AG04449 (cell line): ENCODE measurements around the gene WDR82.

Source experiments
- CTCF ChIA-PET: fragments of 350-600 bp; formaldehyde crosslinking; extraction: SDS; loops from one replicate; lab custom pipeline; 2021; ENCODE audit warnings: antibody characterized with exemption; lab: Yijun Ruan, JAX
- POLR2A ChIA-PET: fragments of 400-600, 350-600 bp; formaldehyde crosslinking; extraction: SDS; loops from one replicate; lab custom pipeline; 2020; ENCODE audit warnings: antibody characterized with exemption, inconsistent platforms; lab: Yijun Ruan, JAX
- DNase-seq: peaks from one replicate; pipeline ENCODE4 v3.0.0-alpha.2; 2010; ENCODE audit warnings: low read depth, low spot score
- H3K4me3 ChIP-seq: 2 replicates; pipeline ENCODE4 v1.5.1; 2011; ENCODE audit warnings: low read depth, mild to moderate bottlenecking, control low read depth, low read length
- CTCF ChIP-seq: IDR thresholded peaks from one replicate; pipeline ENCODE4 v1.5.1; 2011; ENCODE audit warnings: mild to moderate bottlenecking, moderate library complexity, low read length, control low read depth, inconsistent platforms; ENCODE audit not compliant: insufficient read depth; ENCODE audit errors: missing control alignments

The WDR82 gene

GRCh38 chr3:52249683-52250082, 28.8 kb downstream of the WDR82 start:
- H3K4me3 ChIP-seq: no peak overlapping the region
- no peak for TF ChIP-seq CTCF
- DNase-seq: no peak
- POLR2A ChIA-PET: interaction anchor here (1.9 kb wide), 1 partner anchor 28 kb away, joined by 9 read pairs; the partner anchor contains the start of gene WDR82
- CTCF ChIA-PET: interaction anchor here (1.0 kb wide), 2 partner anchors 15 to 27 kb away, joined by 3 to 5 read pairs; no protein-coding TSS in a partner anchor

- no peak overlapping the region for H3K4me3 ChIP-seq
- CTCF ChIA-PET: interaction anchor here (0.6 to 1.5 kb wide), 8 partner anchors 8 to 199 kb away, joined by 3 to 8 read pairs (median 4); no protein-coding TSS in a partner anchor
Measured at GRCh38 chr3:52248816-52249547, 29.5 kb downstream of the WDR82 start.

GRCh38 chr3:52248165-52248541, 30.3 kb downstream of the WDR82 start:
- ChIA-PET POLR2A (interaction anchor here (0.7 to 1.9 kb wide), 4 partner anchors 8 to 30 kb away, joined by 3 to 9 read pairs (median 4); partner anchors contain the start of gene WDR82), CTCF (interaction anchor here (0.8 to 1.5 kb wide), 6 partner anchors 8 to 200 kb away, joined by 4 to 8 read pairs (median 4); no protein-coding TSS in a partner anchor)
- no peak overlapping the region for H3K4me3 ChIP-seq
- TF ChIP-seq CTCF: no peak
- no peak for DNase-seq

More at GRCh38 chr3:52248816-52249547, 29.5 kb downstream of the WDR82 start:
- DNase-seq: no peak
- TF ChIP-seq CTCF: no peak
- POLR2A ChIA-PET: interaction anchor here (0.7 to 1.9 kb wide), 4 partner anchors 9 to 29 kb away, joined by 3 to 9 read pairs (median 4); partner anchors contain the start of gene WDR82

GRCh38 chr3:52247409-52248164, 30.9 kb downstream of the WDR82 start:
- no peak overlapping the region for H3K4me3 ChIP-seq
- no peak for TF ChIP-seq CTCF
- POLR2A ChIA-PET: interaction anchor here (0.6 to 1.9 kb wide), 3 partner anchors 30 to 38 kb away, joined by 3 to 9 read pairs (median 4); partner anchors contain the start of gene WDR82
- CTCF ChIA-PET: interaction anchor here (0.8 to 1.5 kb wide), 6 partner anchors 9 to 201 kb away, joined by 4 to 8 read pairs (median 4); no protein-coding TSS in a partner anchor
- DNase-seq: no peak

DNA sequence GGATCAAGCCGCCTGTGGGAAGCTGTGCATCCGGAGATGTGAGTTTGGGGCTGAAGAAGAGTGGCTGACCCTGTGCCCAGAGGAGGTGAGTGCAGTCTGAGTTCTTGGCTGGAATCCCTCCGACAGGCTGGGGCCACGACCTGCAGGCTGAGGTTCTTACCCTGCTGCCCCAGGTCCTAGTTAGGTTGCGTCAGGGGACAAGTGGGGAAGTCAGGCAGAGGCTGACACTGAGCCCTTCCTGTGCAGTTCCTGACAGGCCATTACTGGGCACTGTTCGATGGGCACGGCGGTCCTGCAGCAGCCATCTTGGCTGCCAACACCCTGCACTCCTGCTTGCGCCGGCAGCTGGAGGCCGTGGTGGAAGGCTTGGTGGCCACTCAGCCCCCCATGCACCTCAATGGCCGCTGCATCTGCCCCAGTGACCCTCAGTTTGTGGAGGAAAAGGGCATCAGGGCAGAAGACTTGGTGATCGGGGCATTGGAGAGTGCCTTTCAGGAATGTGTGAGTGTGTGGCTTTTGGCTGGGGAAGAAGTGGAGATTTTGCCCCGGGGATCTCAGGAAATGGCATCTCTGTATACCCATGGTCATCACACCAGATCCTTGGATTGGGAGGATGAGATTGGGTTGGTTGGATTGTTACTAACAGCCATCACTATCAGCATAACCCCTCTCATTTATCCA, 31.6 kb downstream of the WDR82 start:
- DNase-seq: no peak
- ChIA-PET POLR2A (interaction anchor here (0.6 to 2.0 kb wide), 4 partner anchors 10 to 39 kb away, joined by 3 to 8 read pairs (median 6); no protein-coding TSS in a partner anchor), CTCF (interaction anchor here (1.1 to 1.5 kb wide), 2 partner anchors 12 to 26 kb away, joined by 3 to 6 read pairs; no protein-coding TSS in a partner anchor)
- H3K4me3 ChIP-seq: peak overlapping the region; percentile 68; the same call in 1 of the 2 replicates
- TF ChIP-seq CTCF: no peak
